ENCODE data around the gene ZIC1. TPM values are rescaled to one million over a fixed set of nuclear protein-coding genes. Genes with fewer than 3 reads are reported as not detected.
A peak's percentile ranks its signal among the peaks of the same experiment; 100 is the strongest.

ZIC1 gene
- total RNA-seq (2014; rRNA removed) = not detected in 2 replicates
- not detected for Bru-seq, nascent RNA
- BruChase-seq, experiment 1, labeled RNA remaining after a 6-hour chase = percentile 9 among the genes with signal in this experiment
- BruChase-seq, experiment 2, labeled RNA remaining after a 2-hour chase = not detected
- long read RNA-seq = 0 reads

DNA sequence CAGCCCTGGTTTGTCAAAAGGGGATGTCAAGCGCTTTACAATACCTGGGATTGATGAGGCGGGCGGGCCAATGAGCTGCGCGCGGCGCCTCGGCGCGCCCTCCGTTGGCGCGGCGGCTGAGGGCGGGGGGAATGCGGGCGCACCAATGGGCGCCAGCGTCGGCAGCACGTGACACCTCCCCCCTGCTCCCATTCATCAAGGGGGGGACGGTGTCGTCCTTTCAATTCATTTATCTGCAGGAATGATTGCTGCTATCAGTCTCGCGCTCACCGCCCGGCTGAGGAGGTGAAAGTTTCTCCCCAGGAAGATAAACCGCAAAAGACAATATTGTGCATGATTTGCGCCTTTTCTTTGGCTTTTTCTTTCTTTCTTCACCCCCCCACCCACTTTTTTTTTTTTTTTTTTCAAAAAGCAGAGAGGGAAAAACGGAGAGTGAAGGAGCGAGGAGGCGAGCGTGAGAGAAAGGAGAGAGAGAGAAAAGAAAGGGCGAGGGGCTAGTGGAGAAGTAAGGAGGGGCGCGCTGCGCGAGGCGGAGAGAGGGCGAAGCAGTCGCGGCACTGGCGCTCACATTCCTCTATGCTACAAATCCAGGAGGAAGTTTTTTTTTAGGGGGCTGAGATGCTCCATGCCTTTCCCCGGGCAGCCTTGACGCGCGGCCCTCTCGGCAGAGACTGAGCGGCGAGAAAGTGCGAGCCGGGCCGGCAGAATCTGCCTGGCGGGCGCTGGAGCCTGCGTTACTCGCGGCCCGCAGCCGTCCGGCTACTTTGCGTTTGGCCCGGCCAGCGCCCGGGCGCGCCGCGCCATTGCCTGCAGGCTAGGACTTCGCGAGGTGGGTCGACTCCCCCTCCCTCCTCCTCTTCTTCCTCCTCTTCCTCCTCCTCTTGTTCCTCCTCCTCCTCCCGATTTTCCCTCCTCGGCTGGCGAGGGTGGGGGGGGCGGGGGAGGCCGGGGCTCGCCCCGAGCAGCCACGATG lies at the start of gene ZIC1:
TSS of gene ZIC1 (plus strand) at position 223 of the 973 bp plus-strand sequence. CDS start at position 971, 748 bp downstream.
- Histone ChIP-seq H3K4me1 (ENCODE audit: insufficient read depth, low read length) (no peaks in the 10 kb centered on the region), H3K36me3 (ENCODE audit: low read depth, low read length) (no peaks in the 10 kb centered on the region), H3K9ac (ENCODE audit: low read length) (no peak within 1 kb of the TSS), H3K27ac (ENCODE audit: low read length) (no peak within 1 kb of the TSS), H2AFZ (ENCODE audit: low read length) (no peak within 1 kb of the TSS), H3K4me2 (ENCODE audit: low read length) (no peak within 1 kb of the TSS), H4K20me1 (ENCODE audit: low read length) (no peaks in the 10 kb centered on the region), H3F3A (ENCODE audit: low read length, unreplicated experiment) (no peaks in the 10 kb centered on the region), H3K9me2 (replicated peaks; ENCODE audit: low read length) (no peaks in the 10 kb centered on the region), H3K9me3 (ENCODE audit: low read length) (no peaks in the 10 kb centered on the region), H3K4me3 (ENCODE audit: low read length) (no peak within 1 kb of the TSS), H3K27me3 (ENCODE audit: low read length) (peaks cover 88% of the 10 kb centered on the region), H3K79me2 (ENCODE audit: low read length) (no peaks in the 10 kb centered on the region)
- ChIA-PET CTCF (no interaction called here), POLR2A (ENCODE audit: unreplicated experiment) (no interaction called here)
- no peak for DNase-seq
- no TSS peak for BruUV-seq (replicated peaks)
- ATAC-seq = no peak
- TF ChIP-seq, protein P1, sequence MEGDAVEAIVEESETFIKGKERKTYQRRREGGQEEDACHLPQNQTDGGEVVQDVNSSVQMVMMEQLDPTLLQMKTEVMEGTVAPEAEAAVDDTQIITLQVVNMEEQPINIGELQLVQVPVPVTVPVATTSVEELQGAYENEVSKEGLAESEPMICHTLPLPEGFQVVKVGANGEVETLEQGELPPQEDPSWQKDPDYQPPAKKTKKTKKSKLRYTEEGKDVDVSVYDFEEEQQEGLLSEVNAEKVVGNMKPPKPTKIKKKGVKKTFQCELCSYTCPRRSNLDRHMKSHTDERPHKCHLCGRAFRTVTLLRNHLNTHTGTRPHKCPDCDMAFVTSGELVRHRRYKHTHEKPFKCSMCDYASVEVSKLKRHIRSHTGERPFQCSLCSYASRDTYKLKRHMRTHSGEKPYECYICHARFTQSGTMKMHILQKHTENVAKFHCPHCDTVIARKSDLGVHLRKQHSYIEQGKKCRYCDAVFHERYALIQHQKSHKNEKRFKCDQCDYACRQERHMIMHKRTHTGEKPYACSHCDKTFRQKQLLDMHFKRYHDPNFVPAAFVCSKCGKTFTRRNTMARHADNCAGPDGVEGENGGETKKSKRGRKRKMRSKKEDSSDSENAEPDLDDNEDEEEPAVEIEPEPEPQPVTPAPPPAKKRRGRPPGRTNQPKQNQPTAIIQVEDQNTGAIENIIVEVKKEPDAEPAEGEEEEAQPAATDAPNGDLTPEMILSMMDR (conservative IDR thresholded peaks at IDR 0.05; ENCODE audit: low read depth, low read length) = no peak
- TF ChIP-seq EZH2 (IDR thresholded peaks at IDR 0.05; ENCODE audit: low read length, unreplicated experiment) (no peak), EZH2phosphoT487 (IDR thresholded peaks at IDR 0.05; ENCODE audit: borderline replicate concordance, low read length) (no peak)
- intact Hi-C loops (cut with micrococcal nuclease) = no loop called here

DNA sequence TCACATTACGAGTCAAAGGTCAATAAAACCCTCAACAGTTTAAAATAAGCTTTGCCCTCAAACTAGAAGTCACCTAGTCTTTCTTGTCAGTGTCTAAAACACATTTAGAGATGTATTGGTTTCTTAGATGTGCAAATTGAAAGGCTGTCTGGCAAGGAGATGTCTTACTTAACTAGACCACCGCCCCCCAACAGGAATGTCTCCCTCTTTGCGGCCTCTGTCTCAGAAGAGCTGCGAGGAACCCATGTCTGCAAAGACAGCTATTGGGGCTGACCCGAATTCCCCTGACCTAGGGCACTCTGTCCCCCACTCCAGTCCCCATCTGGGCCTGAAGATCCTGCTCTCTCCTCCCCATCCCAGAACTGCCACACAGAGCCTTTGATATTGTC lies 49.1 kb upstream of the ZIC1 start:
- H3K27me3 ChIP-seq (ENCODE audit: low read length) = peaks cover 96% of the 10 kb centered on the region
- no TSS peak for BruUV-seq (replicated peaks)
- no peak overlapping the region for H3K4me2 ChIP-seq (ENCODE audit: low read length)
- POLR2A ChIA-PET (ENCODE audit: unreplicated experiment) = no interaction called here
- no peak overlapping the region for H2AFZ ChIP-seq (ENCODE audit: low read length)
- H3K9me2 ChIP-seq (replicated peaks; ENCODE audit: low read length) = no peaks in the 10 kb centered on the region
- H4K20me1 ChIP-seq (ENCODE audit: low read length) = no peaks in the 10 kb centered on the region
- no peak for ATAC-seq
- no peaks in the 10 kb centered on the region for H3K9me3 ChIP-seq (ENCODE audit: low read length)
- TF ChIP-seq, protein P1 (conservative IDR thresholded peaks at IDR 0.05; ENCODE audit: low read depth, low read length) = no peak
- TF ChIP-seq EZH2 (IDR thresholded peaks at IDR 0.05; ENCODE audit: low read length, unreplicated experiment) (no peak), EZH2phosphoT487 (IDR thresholded peaks at IDR 0.05; ENCODE audit: borderline replicate concordance, low read length) (no peak)
- intact Hi-C loops (cut with micrococcal nuclease) = no loop called here
- DNase-seq = no peak
- H3K36me3 ChIP-seq (ENCODE audit: low read depth, low read length) = no peaks in the 10 kb centered on the region
- H3K79me2 ChIP-seq (ENCODE audit: low read length) = no peaks in the 10 kb centered on the region
- H3K4me3 ChIP-seq (ENCODE audit: low read length) = no peak overlapping the region
- CTCF ChIA-PET = no interaction called here
- H3K9ac ChIP-seq (ENCODE audit: low read length) = no peak overlapping the region
- no peaks in the 10 kb centered on the region for H3K4me1 ChIP-seq (ENCODE audit: insufficient read depth, low read length)
- H3F3A ChIP-seq (ENCODE audit: low read length, unreplicated experiment) = no peaks in the 10 kb centered on the region
- H3K27ac ChIP-seq (ENCODE audit: low read length) = no peak overlapping the region
